IgD-negative memory B cell (primary cell): ENCODE data around the gene PML. TPM values are rescaled to one million over a fixed set of nuclear protein-coding genes. Genes with fewer than 3 reads are reported as not detected.
"Not testable (repeated sequence)": the region's sequence is repeated elsewhere in the genome, so short reads cannot be mapped to it uniquely, and the experiment has no call there.

Experiments used
- H3K27ac Mint-ChIP-seq, 3 donors: one replicate each; pipeline ENCODE4 v1.8.0; 2020 to 2022; ENCODE audit warnings: mild to moderate bottlenecking in 3 of 3, mixed read lengths in 3 of 3, moderate library complexity in 1 of 3
- H3K27me3 Mint-ChIP-seq: one replicate; pipeline ENCODE4 v1.8.0; 2021; ENCODE audit warnings: mixed read lengths
- H3K36me3 Mint-ChIP-seq: one replicate; pipeline ENCODE4 v1.8.0; 2020; ENCODE audit warnings: mild to moderate bottlenecking, mixed read lengths
- H3K4me1 Mint-ChIP-seq, 3 donors: one replicate each; pipeline ENCODE4 v1.8.0; 2020 to 2022; ENCODE audit warnings: mixed read lengths in 3 of 3, mild to moderate bottlenecking in 1 of 3
- H3K4me3 Mint-ChIP-seq, 4 donors: one replicate each; pipeline ENCODE4 v1.8.0; 2020 to 2022; ENCODE audit warnings: mild to moderate bottlenecking in 4 of 4, mixed read lengths in 4 of 4, moderate library complexity in 3 of 4
- H3K9me3 Mint-ChIP-seq, 3 donors: one replicate each; pipeline ENCODE4 v1.8.0; 2020 to 2021; ENCODE audit warnings: mixed read lengths in 3 of 3, mild to moderate bottlenecking in 1 of 3
- polyA plus RNA-seq: library from polyadenylated mRNA; unstranded; fragments of 300-500 nt; fragmentation: Illumina TruSeq; gene quantifications from one replicate; pipeline ENCODE4 v1.2.3, GENCODE V29; 2021

The PML gene
- polyA plus RNA-seq, 1 donor from 2014 or later: 43.4 TPM

GRCh38 chr15:74096753-74097474 lies 102.4 kb downstream of the PML start:
- not testable (repeated sequence) for H3K27ac Mint-ChIP-seq, H3K27me3 Mint-ChIP-seq, H3K4me3 Mint-ChIP-seq, H3K9me3 Mint-ChIP-seq, H3K4me1 Mint-ChIP-seq, H3K36me3 Mint-ChIP-seq

Other genes with a start within 250 kb of the PML start
- not detected for gene INSYN1, start 241.4 kb upstream of the PML start, polyA plus RNA-seq
- gene TBC1D21, start 121.2 kb upstream of the PML start, polyA plus RNA-seq: not detected
- gene LOXL1, start 68.3 kb upstream of the PML start, polyA plus RNA-seq: 0.55 TPM
- gene STOML1, start 2.4 kb upstream of the PML start, polyA plus RNA-seq: 6.6 TPM
- gene GOLGA6A, start 87.8 kb downstream of the PML start, polyA plus RNA-seq: not detected
- not detected for gene ISLR2, start 135.9 kb downstream of the PML start, polyA plus RNA-seq
- gene ISLR, start 179.0 kb downstream of the PML start, polyA plus RNA-seq: not detected
- not detected for gene STRA6, start 208.1 kb downstream of the PML start, polyA plus RNA-seq
- not detected for gene CCDC33, start 241.6 kb downstream of the PML start, polyA plus RNA-seq